Fibroblast of the aortic adventitia (primary cell): ENCODE data around the gene TMPRSS6. TPM values are rescaled to one million over a fixed set of nuclear protein-coding genes. Genes with fewer than 3 reads are reported as not detected.

ENCODE experiments used
- DNase-seq: peaks from one replicate; pipeline ENCODE4 v3.0.0-alpha.2; 2010; ENCODE audit warnings: low read depth
- H3K4me3 ChIP-seq: 2 replicates; pipeline ENCODE4 v1.5.1; 2011; ENCODE audit warnings: low read depth, mild to moderate bottlenecking, control low read depth, low read length, moderate library complexity
- CTCF ChIP-seq: IDR thresholded peaks from 2 replicates; pipeline ENCODE4 v1.5.1; 2011; ENCODE audit warnings: mild to moderate bottlenecking, low read length, control low read depth, inconsistent platforms; ENCODE audit not compliant: insufficient read depth
- total RNA-seq: library from RNA; depleted of rRNA; stranded (reverse); fragments of >200 nt; gene quantifications from 2 replicates; pipeline ENCODE4 v1.2.3, GENCODE V29; 2012; ENCODE audit warnings: low replicate concordance

TMPRSS6 gene
- total RNA-seq, 1 donor, result not detected

- H3K4me3 ChIP-seq, result no peak overlapping the region
- no peak for DNase-seq
- no peak for TF ChIP-seq CTCF
These were observed 31.3 kb upstream of the TMPRSS6 start for GRCh38 chr22:37140686-37141323.

DNA sequence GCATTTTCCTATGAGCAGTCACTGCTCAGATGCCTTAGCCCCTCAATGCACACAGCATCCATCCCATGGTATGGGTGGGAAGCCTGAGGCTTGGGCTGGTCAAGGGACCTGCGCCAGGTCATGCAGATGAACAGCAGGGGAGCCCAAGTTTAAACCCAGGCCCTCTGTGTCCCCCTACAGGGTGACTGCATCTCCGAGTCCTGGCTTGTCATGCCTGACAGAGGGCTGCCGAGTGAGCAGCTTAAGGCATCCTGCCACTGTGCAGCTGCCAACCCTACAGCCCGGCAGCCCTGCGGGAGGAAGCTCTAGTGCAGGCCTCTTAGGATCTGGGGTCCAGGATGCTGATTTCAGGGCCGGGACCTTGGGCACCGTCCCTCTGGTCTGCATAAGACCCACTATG is 30.2 kb upstream of the TMPRSS6 start:
- no peak for TF ChIP-seq CTCF
- DNase-seq, result no peak
- no peak overlapping the region for H3K4me3 ChIP-seq

- TF ChIP-seq CTCF, result no peak
- no peak overlapping the region for H3K4me3 ChIP-seq
- DNase-seq, result no peak
These were observed 29.5 kb upstream of the TMPRSS6 start for GRCh38 chr22:37138849-37139561.

GRCh38 chr22:37137903-37138665 is 28.6 kb upstream of the TMPRSS6 start:
- TF ChIP-seq CTCF, result no peak
- no peak overlapping the region for H3K4me3 ChIP-seq
- DNase-seq, result no peak

- TF ChIP-seq CTCF, result no peak
- no peak overlapping the region for H3K4me3 ChIP-seq
- no peak for DNase-seq
These were observed 27.6 kb upstream of the TMPRSS6 start for GRCh38 chr22:37137131-37137530.

DNA sequence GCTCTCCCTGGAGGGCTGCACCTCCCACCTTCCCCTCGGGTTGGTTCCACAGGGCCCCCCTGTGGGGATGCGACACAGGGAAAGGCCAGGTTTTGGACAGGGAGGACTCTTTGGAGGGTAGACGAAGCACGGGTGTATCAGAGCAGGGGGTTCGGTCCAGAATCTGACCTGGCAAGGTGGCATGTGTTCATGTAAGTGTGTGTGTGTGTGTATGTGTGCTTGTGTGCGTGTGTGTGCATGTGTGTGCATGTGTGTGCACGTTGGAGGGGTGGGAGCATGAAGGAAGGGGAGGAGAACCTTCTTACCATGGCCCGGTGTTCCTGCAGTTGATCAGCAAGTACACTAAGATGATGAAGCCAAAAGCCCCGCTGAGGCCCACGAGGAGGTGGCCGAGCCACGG is 25.5 kb upstream of the TMPRSS6 start:
- TF ChIP-seq CTCF, result no peak
- no peak for DNase-seq
- no peak overlapping the region for H3K4me3 ChIP-seq
